Uterus (tissue), 2 donors: ENCODE measurements around the gene CEP55.

Source experiments
- POLR2A ChIP-seq, 2 donors: fragments of 450-650 bp; IDR thresholded peaks; one replicate each; pipeline ENCODE4 v1.6.1; 2016; ENCODE audit warnings: antibody characterized with exemption in 2 of 2, mild to moderate bottlenecking in 1 of 2, moderate library complexity in 1 of 2
- TF ChIP-seq, protein P1 (sequence below), 4 experiments: fragments of 200-600 bp in 2 of 4; fragments of 450-650 bp in 2 of 4; sonication (generic) in 2 of 4; IDR thresholded peaks; one replicate each; pipeline ENCODE4 v1.5.1; 2016 to 2019; ENCODE audit warnings: antibody characterized with exemption in 4 of 4, mild to moderate bottlenecking in 2 of 4, moderate library complexity in 1 of 4

DNA sequence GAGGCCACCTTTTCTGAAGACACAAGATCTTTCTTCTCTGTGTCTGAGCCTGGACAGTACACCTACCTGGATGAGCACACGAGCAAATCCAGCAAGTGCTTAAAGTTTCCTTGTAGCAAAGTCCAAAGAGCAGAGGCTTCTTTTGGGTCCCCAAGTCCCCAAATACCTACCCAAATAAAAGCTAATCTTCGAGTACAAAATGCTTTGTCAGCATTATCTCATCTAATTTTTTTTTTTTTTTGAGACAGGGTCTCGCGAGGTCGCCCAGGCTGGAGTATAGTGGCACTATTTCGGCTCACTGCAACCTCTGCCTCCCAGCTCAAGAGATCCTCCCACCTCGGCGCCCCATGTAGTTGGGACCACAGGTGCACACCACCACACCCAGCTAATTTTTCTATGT, 38.9 kb upstream of the CEP55 start:
- TF ChIP-seq, protein P1, sequence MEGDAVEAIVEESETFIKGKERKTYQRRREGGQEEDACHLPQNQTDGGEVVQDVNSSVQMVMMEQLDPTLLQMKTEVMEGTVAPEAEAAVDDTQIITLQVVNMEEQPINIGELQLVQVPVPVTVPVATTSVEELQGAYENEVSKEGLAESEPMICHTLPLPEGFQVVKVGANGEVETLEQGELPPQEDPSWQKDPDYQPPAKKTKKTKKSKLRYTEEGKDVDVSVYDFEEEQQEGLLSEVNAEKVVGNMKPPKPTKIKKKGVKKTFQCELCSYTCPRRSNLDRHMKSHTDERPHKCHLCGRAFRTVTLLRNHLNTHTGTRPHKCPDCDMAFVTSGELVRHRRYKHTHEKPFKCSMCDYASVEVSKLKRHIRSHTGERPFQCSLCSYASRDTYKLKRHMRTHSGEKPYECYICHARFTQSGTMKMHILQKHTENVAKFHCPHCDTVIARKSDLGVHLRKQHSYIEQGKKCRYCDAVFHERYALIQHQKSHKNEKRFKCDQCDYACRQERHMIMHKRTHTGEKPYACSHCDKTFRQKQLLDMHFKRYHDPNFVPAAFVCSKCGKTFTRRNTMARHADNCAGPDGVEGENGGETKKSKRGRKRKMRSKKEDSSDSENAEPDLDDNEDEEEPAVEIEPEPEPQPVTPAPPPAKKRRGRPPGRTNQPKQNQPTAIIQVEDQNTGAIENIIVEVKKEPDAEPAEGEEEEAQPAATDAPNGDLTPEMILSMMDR (IDR thresholded peaks at IDR 0.05): no peak
- TF ChIP-seq POLR2A (IDR thresholded peaks at IDR 0.05): no peak
